Common myeloid progenitor, CD34-positive (primary cell): Measurements from ENCODE around the gene ARMH3.
A peak's percentile ranks its signal among the peaks of the same experiment; 100 is the strongest.

Experiments
- CTCF ChIA-PET: fragments of 350-600 bp; sonication (Branson Sonifier 250); formaldehyde crosslinking; loops from one replicate; lab custom pipeline; 2021; ENCODE audit warnings: antibody characterized with exemption; lab: Charles Lee
- POLR2A ChIA-PET: fragments of 350-600 bp; sonication (Branson Sonifier 250); formaldehyde crosslinking; loops from one replicate; lab custom pipeline; 2021; ENCODE audit warnings: antibody characterized with exemption; lab: Charles Lee
- DNase-seq, 3 donors: peaks; one replicate each; pipeline versions ENCODE4 v3.0.0 to v3.0.0-alpha.2; 2013
- H3K27ac ChIP-seq, 2 experiments: 1 replicate in 1 of 2; 2 replicates in 1 of 2; pipeline ENCODE4 v1.7.0; 2013; ENCODE audit warnings: inconsistent platforms in 2 of 2, low read length in 2 of 2, mild to moderate bottlenecking in 2 of 2, low read depth in 1 of 2, moderate library complexity in 1 of 2; ENCODE audit not compliant: severe bottlenecking in 2 of 2, insufficient read depth in 1 of 2, poor library complexity in 1 of 2
- H3K27me3 ChIP-seq, 5 experiments: replicated peaks in 2 of 5; 1 replicate in 3 of 5; 2 replicates in 2 of 5; pipeline versions ENCODE4 v1.6.1 to v1.7.0; 2013; ENCODE audit warnings: low read length in 4 of 5, mild to moderate bottlenecking in 2 of 5, moderate library complexity in 2 of 5, inconsistent platforms in 1 of 5; ENCODE audit not compliant: insufficient read depth in 5 of 5, control insufficient read depth in 4 of 5
- H3K36me3 ChIP-seq, 4 experiments: 1 replicate in 2 of 4; 2 replicates in 2 of 4; pipeline versions ENCODE4 v1.6.1 to v1.7.0; 2013; ENCODE audit warnings: low read length in 3 of 4, control low read depth in 1 of 4, mild to moderate bottlenecking in 1 of 4; ENCODE audit not compliant: control insufficient read depth in 4 of 4, insufficient read depth in 4 of 4
- H3K4me1 ChIP-seq, 4 experiments: 1 replicate in 3 of 4; 2 replicates in 1 of 4; pipeline versions ENCODE4 v1.6.1 to v1.7.1; 2013; ENCODE audit warnings: low read length in 3 of 4, mild to moderate bottlenecking in 3 of 4, control low read depth in 1 of 4, inconsistent platforms in 1 of 4, moderate library complexity in 1 of 4; ENCODE audit not compliant: control insufficient read depth in 4 of 4, insufficient read depth in 4 of 4; ENCODE audit errors: control extremely low read depth in 1 of 4
- H3K4me3 ChIP-seq, 7 experiments: 1 replicate in 4 of 7; 2 replicates in 3 of 7; pipeline versions ENCODE4 v1.5.1 to v1.7.0; 2013; ENCODE audit warnings: mild to moderate bottlenecking in 7 of 7, low read length in 6 of 7, moderate library complexity in 6 of 7, inconsistent platforms in 2 of 7, low read depth in 2 of 7, control low read depth in 1 of 7; ENCODE audit not compliant: insufficient read depth in 4 of 7, control insufficient read depth in 1 of 7; ENCODE audit errors: extremely low read depth in 1 of 7
- H3K9me3 ChIP-seq, 5 experiments: 1 replicate in 4 of 5; 2 replicates in 1 of 5; pipeline versions ENCODE4 v1.6.1 to v1.7.1; 2013; ENCODE audit warnings: low read length in 4 of 5, mild to moderate bottlenecking in 2 of 5, inconsistent platforms in 1 of 5, low read depth in 1 of 5, moderate library complexity in 1 of 5; ENCODE audit not compliant: control insufficient read depth in 4 of 5, insufficient read depth in 2 of 5; ENCODE audit errors: control extremely low read depth in 1 of 5
- WGBS: methylation state at CpG from one replicate; pipeline ENCODE4 v1.1.5; 2013; ENCODE audit not compliant: insufficient coverage; 5-methylcytosine and 5-hydroxymethylcytosine counted together

The ARMH3 gene

DNA sequence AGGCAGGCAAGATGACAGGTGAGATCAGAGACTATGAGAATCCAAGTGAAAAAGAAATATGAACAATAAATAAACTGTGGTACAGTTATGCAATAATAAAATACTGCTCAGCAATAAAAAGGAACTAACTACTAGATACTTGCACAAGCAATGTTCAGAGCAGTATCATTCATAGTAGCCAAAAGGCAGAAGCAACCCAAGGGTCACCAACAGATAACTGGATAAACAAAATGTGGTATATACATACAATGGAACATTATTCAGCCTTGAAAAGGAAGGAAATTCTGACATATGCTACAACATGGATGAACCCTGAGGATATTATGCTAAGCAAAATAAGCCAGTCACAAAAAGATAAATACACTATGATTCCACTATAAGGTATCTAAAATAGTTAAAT, 135.4 kb downstream of the ARMH3 start:
- POLR2A ChIA-PET: no interaction called here
- Histone ChIP-seq H3K27ac (no peak overlapping the region), H3K4me3 (no peak overlapping the region), H3K9me3 (no peaks in the 10 kb centered on the region), H3K27me3 (no peaks in the 10 kb centered on the region), H3K4me1 (no peaks in the 10 kb centered on the region), H3K36me3 (peaks cover 0 to 4% (median 1%) of the 10 kb centered on the region in 4 experiments)
- CTCF ChIA-PET: interaction anchor here (1.1 kb wide), 1 partner anchor 10 kb away, joined by 3 read pairs; no protein-coding TSS in a partner anchor
- no peak for DNase-seq

DNA sequence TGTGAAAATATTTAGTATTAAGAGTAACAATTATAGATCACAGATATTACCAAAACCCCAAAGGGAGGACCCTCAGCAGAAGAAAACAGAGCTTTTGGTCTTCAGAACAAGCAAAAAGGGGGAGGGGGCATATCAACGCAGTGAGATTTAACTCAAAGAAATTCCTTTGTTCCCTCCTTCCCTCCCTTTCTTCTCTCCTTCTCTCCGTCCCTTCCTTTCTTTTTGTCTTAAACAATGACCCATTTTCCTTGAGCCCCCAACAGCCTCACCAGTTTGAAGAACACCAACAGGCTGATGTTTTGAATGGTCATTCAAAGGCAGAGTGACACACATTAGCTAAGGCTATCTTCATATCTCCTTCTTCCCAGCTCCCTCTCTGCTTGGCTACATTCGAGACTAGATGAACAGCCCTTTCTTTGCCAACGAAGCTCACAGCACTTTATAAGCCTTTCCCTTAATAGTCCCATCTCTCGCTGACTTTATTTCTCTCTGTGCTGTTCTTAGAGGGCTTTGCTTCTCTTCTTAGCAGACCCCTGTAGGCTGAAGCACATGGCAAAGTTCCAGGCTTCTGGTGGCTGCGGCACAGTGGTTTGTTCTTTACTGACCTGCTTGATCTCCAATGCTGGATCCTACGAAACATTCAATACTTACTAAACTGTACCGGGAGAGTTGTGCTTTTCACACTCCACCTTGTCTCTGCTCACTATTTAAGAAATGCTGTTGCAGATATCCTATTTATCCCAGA, 136.8 kb downstream of the ARMH3 start:
- no peaks in the 10 kb centered on the region for H3K9me3 ChIP-seq
- ChIA-PET POLR2A (no interaction called here), CTCF (interaction anchor here (0.5 to 1.1 kb wide), 2 partner anchors 9 to 33 kb away, joined by 3 to 4 read pairs; no protein-coding TSS in a partner anchor)
- H3K4me3 ChIP-seq: no peak overlapping the region
- H3K4me1 ChIP-seq: no peaks in the 10 kb centered on the region
- H3K27ac ChIP-seq: no peak overlapping the region
- H3K27me3 ChIP-seq: no peaks in the 10 kb centered on the region
- H3K36me3 ChIP-seq: peaks cover 0 to 4% (median 1%) of the 10 kb centered on the region in 4 experiments
- DNase-seq: no peak
- 98% methylated on average over 7 of the region's 8 CpGs for WGBS

DNA sequence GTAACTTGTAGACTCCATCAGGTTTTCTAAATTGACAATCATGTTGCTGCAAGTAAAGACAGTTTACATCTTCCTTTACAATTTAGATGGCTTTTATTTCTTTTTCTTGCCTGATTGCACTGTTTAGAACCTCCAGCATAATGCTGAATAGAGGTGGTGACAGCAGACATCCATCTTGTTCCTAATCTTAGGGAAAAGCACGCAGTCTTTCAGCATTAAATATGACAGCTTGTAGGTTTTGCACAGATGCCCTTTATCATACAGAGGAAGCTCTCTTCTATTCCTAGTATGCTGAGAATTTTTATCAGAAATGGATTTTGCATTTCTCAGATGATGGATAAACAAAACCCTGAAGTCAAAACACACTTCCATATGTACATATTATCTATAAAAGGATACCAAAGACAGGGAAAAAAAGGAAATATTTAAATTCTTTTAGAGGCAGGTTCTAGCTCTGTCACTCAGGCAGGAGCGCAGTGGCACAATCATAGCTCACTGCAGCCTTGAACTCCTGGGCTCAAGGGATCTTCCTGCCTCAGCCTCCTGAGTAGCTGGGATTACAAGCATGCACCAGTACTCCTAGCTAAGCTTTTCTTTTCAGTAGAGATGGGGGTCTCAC, 143.3 kb downstream of the ARMH3 start:
- Histone ChIP-seq H3K27me3 (no peaks in the 10 kb centered on the region), H3K9me3 (no peaks in the 10 kb centered on the region), H3K4me1 (no peaks in the 10 kb centered on the region), H3K36me3 (peaks cover 0 to 13% (median 5%) of the 10 kb centered on the region in 4 experiments), H3K4me3 (no peak overlapping the region), H3K27ac (no peak overlapping the region)
- ChIA-PET POLR2A (no interaction called here), CTCF (interaction anchor here (1.2 kb wide), 1 partner anchor 23 kb away, joined by 3 read pairs; no protein-coding TSS in a partner anchor)
- DNase-seq: no peak
- 100% methylated on average over 2 of the region's 2 CpGs for WGBS

DNA sequence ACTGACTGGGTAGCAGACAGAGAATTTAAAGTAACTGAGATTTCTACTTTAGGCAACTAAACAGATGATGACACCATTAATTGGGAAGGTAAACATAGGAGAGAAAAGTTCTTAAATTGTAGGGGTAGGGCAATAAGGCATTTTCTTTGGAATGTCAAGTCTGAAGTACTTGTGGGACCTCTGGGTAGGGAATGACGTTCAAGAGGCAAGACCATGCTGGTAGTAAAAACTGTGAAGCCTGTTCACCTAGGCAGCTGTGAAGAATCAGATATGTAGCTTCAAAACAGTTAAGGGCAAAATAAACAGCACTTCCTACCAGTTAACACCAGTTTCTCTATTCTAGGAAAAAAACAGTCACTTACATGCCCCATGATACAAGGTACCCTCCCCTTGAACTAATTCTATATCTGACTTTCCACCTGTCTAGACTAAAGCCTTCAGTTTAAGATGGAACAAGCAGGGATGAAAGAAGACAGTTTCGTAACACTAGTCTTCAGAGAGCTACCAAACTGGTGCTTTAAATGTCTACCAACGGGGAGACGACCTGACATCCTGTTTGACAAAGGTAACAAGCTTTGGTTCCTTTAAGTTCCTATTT, 149.3 kb downstream of the ARMH3 start:
- Histone ChIP-seq H3K9me3 (no peaks in the 10 kb centered on the region), H3K27ac (no peak overlapping the region), H3K36me3 (peaks cover 0 to 8% (median 7%) of the 10 kb centered on the region in 4 experiments), H3K4me3 (no peak overlapping the region), H3K4me1 (no peaks in the 10 kb centered on the region), H3K27me3 (no peaks in the 10 kb centered on the region)
- 100% methylated on average over 1 of the region's 4 CpGs for WGBS
- POLR2A ChIA-PET: interaction anchor here (0.6 kb wide), 1 partner anchor 1077 kb away, joined by 3 read pairs; no protein-coding TSS in a partner anchor
- DNase-seq: no peak
- CTCF ChIA-PET: interaction anchor here (2.1 kb wide), 1 partner anchor 18 kb away, joined by 5 read pairs; no protein-coding TSS in a partner anchor

DNA sequence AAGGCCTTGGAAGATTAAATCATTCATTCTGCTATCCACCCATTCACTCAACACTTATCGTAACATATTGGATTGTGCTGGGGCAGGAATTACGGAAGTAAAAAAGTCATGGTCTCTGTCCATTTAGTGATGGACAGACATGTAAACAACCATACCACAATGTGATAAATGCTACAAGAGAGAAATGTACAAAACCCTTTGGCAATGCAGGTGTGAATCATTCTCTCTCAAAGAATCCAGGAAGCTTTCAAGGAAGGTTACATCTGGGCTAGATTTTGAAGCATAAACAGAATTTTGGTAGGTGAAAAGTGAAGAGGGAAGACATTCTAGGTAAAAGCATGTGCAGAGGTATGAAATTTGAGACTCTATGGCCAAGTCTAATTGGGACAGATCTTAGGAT, 150.7 kb downstream of the ARMH3 start:
- no peak overlapping the region for H3K4me3 ChIP-seq
- DNase-seq: no peak
- H3K27ac ChIP-seq: no peak overlapping the region
- no peaks in the 10 kb centered on the region for H3K27me3 ChIP-seq
- no peaks in the 10 kb centered on the region for H3K9me3 ChIP-seq
- ChIA-PET POLR2A (no interaction called here), CTCF (no interaction called here)
- no peaks in the 10 kb centered on the region for H3K4me1 ChIP-seq
- WGBS: no CpG with 5 or more reads among the region's 2 CpGs
- H3K36me3 ChIP-seq: peaks cover 0 to 7% (median 3%) of the 10 kb centered on the region in 4 experiments

DNA sequence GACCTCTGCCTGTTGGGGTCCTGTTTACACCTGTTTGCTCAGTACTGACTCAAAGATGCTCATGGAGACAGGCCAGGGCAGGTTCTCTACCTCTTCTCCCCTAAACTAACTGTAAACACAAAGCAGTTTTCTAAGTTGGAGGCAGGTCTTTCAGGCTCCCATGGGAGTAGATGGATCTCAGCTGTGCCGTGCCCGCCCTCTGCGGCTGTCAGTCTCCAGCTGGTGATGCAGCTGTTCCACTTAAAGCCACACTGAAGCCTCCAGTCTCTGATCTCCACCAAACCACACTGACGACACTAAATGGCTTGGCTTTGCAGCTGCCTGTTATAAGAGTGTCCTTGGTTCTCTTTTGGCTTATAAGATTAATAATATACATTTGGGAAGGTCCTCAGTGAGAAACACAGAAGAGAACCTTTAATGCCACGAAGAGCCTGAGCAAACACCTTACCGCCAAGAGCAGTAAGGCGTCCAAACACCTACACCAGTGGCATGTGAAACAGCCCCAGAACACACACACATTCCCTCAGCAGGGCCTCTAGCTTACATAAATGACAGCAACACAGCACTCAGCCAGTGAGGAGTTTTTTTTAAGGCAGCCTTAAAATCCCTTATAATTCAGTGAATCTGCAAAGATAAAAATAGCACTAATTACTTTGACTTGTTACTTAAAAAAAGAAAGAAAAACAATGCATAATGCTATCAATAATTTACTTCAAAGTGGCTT, 152.0 kb downstream of the ARMH3 start:
- no peaks in the 10 kb centered on the region for H3K9me3 ChIP-seq
- DNase-seq: peak in 2 of 3 donors; percentile 14 to 26
- H3K4me3 ChIP-seq: no peak overlapping the region
- H3K27ac ChIP-seq: no peak overlapping the region
- CTCF ChIA-PET: interaction anchor here (1.2 to 1.5 kb wide), 2 partner anchors 11 to 169 kb away, joined by 3 to 4 read pairs; no protein-coding TSS in a partner anchor
- H3K4me1 ChIP-seq: no peaks in the 10 kb centered on the region
- no peaks in the 10 kb centered on the region for H3K27me3 ChIP-seq
- 96% methylated on average over 6 of the region's 7 CpGs for WGBS
- POLR2A ChIA-PET: interaction anchor here (0.6 kb wide), 1 partner anchor 17 kb away, joined by 3 read pairs; no protein-coding TSS in a partner anchor
- H3K36me3 ChIP-seq: peaks cover 0 to 7% (median 3%) of the 10 kb centered on the region in 4 experiments
